SK-N-MC (cell line): Measurements from ENCODE around the gene RYR1.

Experiments used
- EZH2 ChIP-seq: fragments of 200-600 bp; sonication (generic); IDR thresholded peaks from one replicate; pipeline ENCODE4 v1.6.1; 2017; ENCODE audit warnings: antibody characterized with exemption
- FOXP2 ChIP-seq: optimal IDR thresholded peaks from 2 replicates; pipeline ENCODE3; 2011; ENCODE audit warnings: mild to moderate bottlenecking, moderate library complexity; ENCODE audit not compliant: insufficient read depth; ENCODE audit errors: extremely low read length, control extremely low read depth

- TF ChIP-seq EZH2, result no peak
- no peak for TF ChIP-seq FOXP2
These were observed 20.5 kb upstream of the RYR1 start for GRCh38 chr19:38412961-38413360.
